Stimulated activated CD4-positive, alpha-beta T cell treated with anti-CD3 and anti-CD28 coated beads, Interleukin-12 subunit alpha, Interleukin-12 subunit beta, amount 100 ng/mL, for 4 hours (primary cell): ENCODE results near the gene NRXN3.

Experiments
- DNase-seq: peaks from one replicate; pipeline ENCODE4 v3.0.0-alpha.2; 2020

The NRXN3 gene

GRCh38 chr14:79040790-79041189 lies 870.6 kb downstream of the NRXN3 start:
- no peak for DNase-seq

DNA sequence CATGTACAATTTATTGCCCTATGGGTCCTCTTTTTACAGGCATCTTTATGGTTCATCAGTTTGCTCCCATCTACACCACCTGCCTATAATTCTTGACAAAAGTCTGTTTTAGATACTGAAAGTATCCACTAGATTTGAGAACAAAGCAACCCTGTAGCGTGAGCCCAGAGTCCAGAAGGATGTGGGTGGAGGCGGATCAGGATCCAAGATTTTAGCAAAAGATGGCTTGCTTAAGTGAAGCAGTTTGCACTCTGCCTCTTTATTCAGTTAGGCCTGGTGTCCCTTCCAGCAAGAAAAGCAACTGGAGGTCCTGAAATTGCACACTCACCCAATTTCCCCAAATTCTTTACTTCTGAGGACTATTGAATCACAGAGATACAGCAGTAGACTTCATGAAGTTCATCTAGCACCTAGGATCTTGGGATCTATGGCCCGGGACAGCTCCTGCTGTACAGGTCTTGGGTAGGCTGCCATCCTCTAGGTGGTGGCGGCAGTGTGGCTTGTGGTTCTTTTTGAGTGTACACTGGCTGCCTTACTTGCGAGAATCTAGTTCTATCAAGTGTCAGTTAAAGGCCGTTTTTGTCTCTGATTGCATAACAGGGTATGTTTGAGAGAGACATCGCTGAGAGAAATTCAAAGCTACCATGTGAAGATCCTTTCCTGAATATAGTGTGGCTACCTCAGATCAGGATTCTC lies 873.2 kb downstream of the NRXN3 start:
- no peak for DNase-seq

DNA sequence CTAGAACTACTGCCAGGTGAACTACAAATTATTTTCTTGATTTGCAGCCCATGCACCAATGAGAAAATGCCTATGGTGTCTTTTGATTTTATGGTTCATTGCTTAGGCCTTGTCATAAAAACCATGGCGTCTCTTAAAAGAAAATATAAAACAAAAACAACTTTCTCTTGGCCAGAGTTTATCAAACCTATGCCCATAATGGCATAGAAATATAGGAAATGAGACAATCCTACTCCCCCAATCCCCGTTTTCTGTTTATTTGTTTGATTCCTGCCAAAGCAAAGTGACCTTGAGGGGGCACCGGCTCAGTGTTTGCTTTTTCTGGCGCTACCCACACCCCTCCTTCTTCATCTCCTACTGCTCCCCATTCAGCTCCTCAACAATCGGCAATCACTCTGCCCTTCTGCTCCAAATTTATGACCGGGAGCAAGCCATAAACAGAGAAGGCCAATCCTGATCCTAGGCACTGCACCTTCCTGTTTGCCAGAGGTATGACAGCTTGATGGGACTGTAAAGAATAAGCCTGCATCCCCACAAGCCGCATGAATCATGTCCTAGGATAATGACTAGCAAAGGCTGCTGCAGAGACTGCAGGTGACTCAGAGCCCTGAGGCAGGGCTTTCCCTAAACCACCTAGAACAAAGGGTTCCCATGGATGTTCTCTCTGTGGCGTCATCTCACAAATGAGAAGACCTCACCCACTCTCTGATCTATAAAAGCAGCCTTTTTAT lies 874.9 kb downstream of the NRXN3 start:
- DNase-seq: no peak

DNA sequence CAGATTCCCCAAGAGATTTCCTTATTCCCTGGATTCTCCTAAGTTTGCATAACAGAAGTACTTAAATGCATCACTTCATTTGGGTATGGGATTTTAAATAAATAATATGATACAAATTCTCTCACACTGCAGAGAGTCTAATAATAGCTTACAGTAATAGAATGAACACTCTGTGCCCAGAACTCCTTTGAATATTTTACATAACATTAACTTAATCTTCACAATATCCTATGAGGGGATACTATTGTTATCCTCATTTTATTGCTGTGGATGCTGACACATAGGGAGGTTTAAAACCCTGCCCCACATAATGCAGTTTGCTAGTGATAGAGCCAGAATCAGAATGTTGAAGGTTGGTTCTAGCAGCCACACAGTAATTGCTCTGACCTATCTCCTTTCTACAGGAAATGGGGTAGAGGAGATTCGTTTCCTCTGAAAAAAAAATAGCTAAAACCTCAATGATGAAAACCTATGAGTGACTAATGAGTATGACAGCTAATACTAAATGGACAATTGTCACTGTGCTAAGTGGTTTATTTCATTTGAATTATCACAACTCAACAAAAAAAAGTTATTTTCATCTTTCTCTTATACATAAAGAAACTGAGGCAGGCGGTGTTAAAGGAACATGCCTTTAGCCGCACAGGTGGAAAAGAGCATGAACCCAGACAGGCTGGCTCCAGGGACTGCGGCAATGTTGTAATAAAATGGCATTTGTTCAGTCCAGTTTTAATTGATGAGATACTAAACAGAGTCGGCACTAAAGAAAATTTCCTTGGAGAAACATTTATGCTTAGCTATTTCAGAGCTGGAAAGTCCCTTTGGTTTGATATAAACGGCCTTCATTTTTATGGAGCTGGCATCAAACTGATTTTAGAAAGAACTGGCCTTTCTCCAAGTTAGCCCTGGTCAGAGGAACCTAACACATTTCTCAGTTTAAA lies 880.9 kb downstream of the NRXN3 start:
- DNase-seq: no peak

DNA sequence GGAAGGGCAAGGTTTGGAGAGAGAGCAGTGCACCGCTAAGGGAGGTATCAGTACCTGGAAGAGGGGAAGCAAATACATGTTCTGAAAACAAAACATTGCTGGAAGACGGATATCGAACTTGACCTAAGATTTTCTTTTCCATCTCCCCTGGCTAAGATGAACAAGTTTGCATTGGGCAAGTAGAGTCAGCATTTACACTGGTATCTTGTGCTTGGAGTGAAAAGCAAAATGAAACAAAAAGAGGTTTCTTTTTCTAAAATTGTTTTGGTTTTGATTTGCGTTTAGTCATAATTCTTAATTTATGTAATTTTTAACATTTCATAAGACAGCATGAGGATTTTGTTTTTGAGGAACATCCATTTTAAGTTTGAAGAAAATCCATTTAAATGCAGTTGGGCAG lies 881.6 kb downstream of the NRXN3 start:
- no peak for DNase-seq

- DNase-seq: no peak
These were observed 886.7 kb downstream of the NRXN3 start for GRCh38 chr14:79056879-79057278.

- no peak for DNase-seq
These were observed 887.2 kb downstream of the NRXN3 start for GRCh38 chr14:79057333-79057732.

DNA sequence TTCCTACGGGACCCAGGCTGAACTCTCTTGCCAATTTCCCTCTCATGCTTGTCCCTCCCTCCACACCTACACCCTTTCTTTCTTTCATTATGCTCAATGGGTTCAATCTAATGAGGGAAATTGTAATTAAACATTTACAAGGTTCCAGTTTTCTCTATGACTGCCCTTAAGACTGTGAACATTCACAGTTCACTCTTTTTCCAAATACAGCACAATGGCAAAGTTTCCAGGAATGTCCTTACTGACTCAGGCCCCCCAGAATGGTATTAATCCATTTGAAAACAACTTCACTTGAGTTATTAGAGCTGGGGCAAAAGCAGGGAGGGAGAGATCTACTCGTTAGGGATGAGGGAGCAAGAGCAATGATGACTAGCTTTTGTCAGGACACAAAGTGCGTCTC lies 892.1 kb downstream of the NRXN3 start:
- DNase-seq: no peak

GRCh38 chr14:79064214-79064613 lies 894.0 kb downstream of the NRXN3 start:
- no peak for DNase-seq

GRCh38 chr14:79074510-79074909 lies 904.3 kb downstream of the NRXN3 start:
- no peak for DNase-seq

DNA sequence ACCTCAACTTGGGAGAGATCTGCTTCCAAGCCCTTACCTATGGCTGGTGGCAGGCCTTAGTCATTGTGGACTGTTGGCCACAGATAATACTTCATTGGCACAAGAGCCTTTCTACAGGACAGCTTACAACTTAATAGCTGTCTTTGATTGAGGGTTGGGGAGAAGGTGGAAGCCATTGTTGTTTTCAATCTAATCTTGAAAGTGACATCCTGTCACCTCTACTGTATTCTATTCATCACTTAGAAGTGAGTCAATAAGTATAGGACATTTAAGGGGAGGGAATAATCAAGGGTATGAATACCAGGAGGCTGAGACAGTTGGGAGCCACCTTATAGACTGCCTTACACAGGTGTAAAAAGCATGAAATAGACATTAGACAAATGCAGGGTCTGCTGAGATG lies 906.3 kb downstream of the NRXN3 start:
- DNase-seq: no peak

GRCh38 chr14:79077096-79077495 lies 906.9 kb downstream of the NRXN3 start:
- DNase-seq: no peak

- DNase-seq: no peak
These were observed 909.9 kb downstream of the NRXN3 start for GRCh38 chr14:79080040-79080439.

DNA sequence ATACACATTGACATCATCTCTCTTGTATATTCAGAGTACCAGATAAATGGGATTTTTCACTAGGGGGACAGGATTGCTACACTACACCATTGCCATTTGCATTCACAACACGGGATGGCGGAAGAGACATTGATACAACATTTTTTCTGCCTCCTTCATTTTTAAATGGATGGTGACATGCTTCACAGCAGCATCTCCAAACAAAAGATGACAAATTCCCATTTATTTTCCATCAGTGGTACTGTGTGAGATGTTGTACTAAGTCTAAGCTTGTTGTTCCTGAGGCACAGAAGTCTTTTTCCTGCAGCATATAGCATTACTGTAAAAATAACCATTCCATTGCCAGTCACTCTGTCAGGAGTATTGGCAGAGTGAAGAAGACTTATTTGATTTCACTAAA lies 912.7 kb downstream of the NRXN3 start:
- DNase-seq: no peak

- DNase-seq: no peak
These were observed 913.2 kb downstream of the NRXN3 start for GRCh38 chr14:79083356-79083755.

- no peak for DNase-seq
These were observed 914.7 kb downstream of the NRXN3 start for GRCh38 chr14:79084861-79085260.

GRCh38 chr14:79089576-79089975 lies 919.4 kb downstream of the NRXN3 start:
- no peak for DNase-seq

- DNase-seq: no peak
These were observed 920.5 kb downstream of the NRXN3 start for GRCh38 chr14:79090641-79091180.

DNA sequence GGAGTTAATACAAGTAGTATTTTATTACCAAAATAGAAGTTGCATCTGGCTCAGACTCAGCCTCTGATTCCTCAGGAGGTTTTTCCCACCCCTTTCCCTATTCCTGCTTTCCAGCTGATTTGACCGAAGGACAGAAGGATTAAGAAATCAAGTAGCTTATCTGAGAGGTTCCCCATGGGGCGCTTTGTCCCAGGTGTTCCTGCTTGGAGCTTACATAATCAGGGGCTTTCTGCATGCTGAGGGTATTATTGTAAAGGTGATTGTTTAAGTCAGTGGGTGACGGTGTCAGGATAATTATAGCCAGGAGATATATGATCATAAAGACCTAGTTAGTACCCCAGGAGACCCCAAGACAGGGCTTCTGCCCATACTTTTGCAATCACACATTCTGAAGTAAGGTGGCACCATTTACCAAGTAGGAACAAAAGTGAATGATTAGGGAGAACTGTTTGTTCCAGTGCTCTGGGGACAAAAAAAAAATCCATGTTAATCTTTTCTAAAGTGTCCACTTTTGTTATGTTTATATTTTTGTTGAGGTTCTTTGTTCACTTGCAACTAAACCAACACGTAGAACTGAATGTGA lies 921.3 kb downstream of the NRXN3 start:
- DNase-seq: no peak

- no peak for DNase-seq
These were observed 923.4 kb downstream of the NRXN3 start for GRCh38 chr14:79093531-79093930.

GRCh38 chr14:79094951-79095350 lies 924.8 kb downstream of the NRXN3 start:
- DNase-seq: no peak

- no peak for DNase-seq
These were observed 926.6 kb downstream of the NRXN3 start for GRCh38 chr14:79096811-79097210.

DNA sequence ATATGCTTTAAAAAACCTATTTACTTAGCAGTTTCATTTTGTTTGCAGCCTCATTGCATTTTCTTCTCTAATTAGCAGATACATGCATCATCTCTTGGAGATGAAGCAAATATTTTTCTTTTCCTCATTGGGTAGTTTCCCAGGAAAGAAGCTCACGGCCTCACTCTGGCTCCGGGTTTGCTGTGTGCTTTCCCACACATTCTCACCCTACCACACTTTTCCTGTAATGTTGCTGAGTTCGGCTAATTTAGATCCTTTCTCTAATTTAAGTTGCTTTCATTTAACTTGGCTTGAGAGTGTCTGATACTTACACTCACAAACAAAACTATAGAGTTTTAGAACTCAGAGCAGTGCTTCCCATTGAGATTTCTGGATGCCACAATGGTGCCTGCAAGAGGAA lies 928.2 kb downstream of the NRXN3 start:
- DNase-seq: no peak
